Stomach (tissue), 4 donors: ENCODE data around the gene NHS.

Experiments used
- POLR2A ChIP-seq, 4 donors: fragments of 450-650 bp; IDR thresholded peaks; one replicate each; pipeline ENCODE4 v1.6.1; 2016; ENCODE audit warnings: antibody characterized with exemption in 4 of 4, control low read depth in 2 of 4, mild to moderate bottlenecking in 1 of 4, moderate library complexity in 1 of 4
- POLR2AphosphoS5 ChIP-seq, 3 donors: sonication (generic); formaldehyde crosslinking; IDR thresholded peaks; one replicate each; pipeline ENCODE4 v1.6.1; 2016; ENCODE audit warnings: antibody characterized with exemption in 3 of 3

DNA sequence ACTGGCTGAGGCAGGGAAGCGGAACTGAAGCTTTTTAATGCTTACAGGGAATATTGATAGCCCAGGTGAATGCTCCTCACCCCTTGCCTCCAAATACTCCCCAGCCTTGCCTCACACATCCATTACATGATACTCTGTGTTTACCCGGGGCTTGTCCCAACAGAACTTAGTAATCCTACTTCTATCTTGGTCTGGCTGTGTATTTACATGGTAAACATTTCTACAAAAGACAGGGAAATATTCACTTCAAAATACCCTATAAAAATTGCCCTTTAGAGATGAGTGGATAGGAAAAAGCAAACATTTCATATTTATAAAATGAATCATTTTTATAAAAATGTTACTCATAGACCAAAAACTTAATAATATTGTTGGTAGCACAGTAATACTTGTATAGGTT lies 120.1 kb downstream of the NHS start:
- TF ChIP-seq POLR2A (IDR thresholded peaks at IDR 0.05) (no peak), POLR2AphosphoS5 (IDR thresholded peaks at IDR 0.05) (no peak)
